CD14-positive monocyte (primary cell): ENCODE results near the gene P2RY13. TPM values are rescaled to one million over a fixed set of nuclear protein-coding genes. Genes with fewer than 3 reads are reported as not detected.

ENCODE experiments used
- DNase-seq, 3 donors: peaks; one replicate each; pipeline ENCODE4 v3.0.0-alpha.2; 2011 to 2022
- H2AFZ ChIP-seq: 2 replicates; pipeline ENCODE4 v1.6.0; 2012; ENCODE audit warnings: mild to moderate bottlenecking, low read depth, low read length, inconsistent platforms; ENCODE audit not compliant: insufficient read depth, poor library complexity, severe bottlenecking
- H3K27ac ChIP-seq, 2 donors: 1 replicate in 1 of 2; 2 replicates in 1 of 2; pipeline ENCODE4 v1.5.1; 2012 to 2013; ENCODE audit warnings: low read length in 2 of 2, control low read depth in 1 of 2, inconsistent platforms in 1 of 2, low read depth in 1 of 2, mild to moderate bottlenecking in 1 of 2
- H3K27me3 ChIP-seq, 2 donors: one replicate each; pipeline versions ENCODE4 v1.6.0 to v1.6.1; 2011 to 2013; ENCODE audit warnings: low read length in 2 of 2; ENCODE audit not compliant: control insufficient read depth in 2 of 2, insufficient read depth in 2 of 2
- H3K36me3 ChIP-seq, 2 donors: replicated peaks in 1 of 2; 1 replicate in 1 of 2; 2 replicates in 1 of 2; pipeline versions ENCODE4 v1.5.1 to v1.6.1; 2012 to 2013; ENCODE audit warnings: low read length in 2 of 2, control low read depth in 1 of 2, inconsistent platforms in 1 of 2, mild to moderate bottlenecking in 1 of 2; ENCODE audit not compliant: insufficient read depth in 2 of 2, control insufficient read depth in 1 of 2
- H3K4me1 ChIP-seq, 2 donors: 1 replicate in 1 of 2; 2 replicates in 1 of 2; pipeline versions ENCODE4 v1.5.1 to v1.6.1; 2012 to 2013; ENCODE audit warnings: low read length in 2 of 2, control low read depth in 1 of 2, inconsistent platforms in 1 of 2, mild to moderate bottlenecking in 1 of 2, moderate library complexity in 1 of 2; ENCODE audit not compliant: insufficient read depth in 2 of 2, control insufficient read depth in 1 of 2
- H3K4me2 ChIP-seq: replicated peaks from 2 replicates; pipeline ENCODE3; 2012; ENCODE audit warnings: low read length, moderate library complexity, mild to moderate bottlenecking; ENCODE audit not compliant: poor library complexity, severe bottlenecking; ENCODE audit errors: extremely low read depth
- H3K4me3 ChIP-seq, 3 experiments: fragments of 200-600 bp in 1 of 3; sonication (generic) in 1 of 3; replicated peaks in 1 of 3; 1 replicate in 2 of 3; 2 replicates in 1 of 3; pipeline ENCODE4 v1.5.1; 2011 to 2013; ENCODE audit warnings: low read length in 3 of 3, mild to moderate bottlenecking in 3 of 3, control low read depth in 2 of 3, low read depth in 2 of 3, inconsistent platforms in 1 of 3, moderate library complexity in 1 of 3
- H3K79me2 ChIP-seq: 2 replicates; pipeline ENCODE4 v1.6.0; 2012; ENCODE audit warnings: mild to moderate bottlenecking, control low read depth, inconsistent platforms, low read length, moderate library complexity; ENCODE audit not compliant: insufficient read depth
- H3K9ac ChIP-seq: 2 replicates; pipeline ENCODE4 v1.6.0; 2017; ENCODE audit warnings: low read length, mild to moderate bottlenecking; ENCODE audit not compliant: insufficient read depth, poor library complexity, severe bottlenecking
- H3K9me3 ChIP-seq, 2 donors: replicated peaks in 1 of 2; 1 replicate in 1 of 2; 2 replicates in 1 of 2; pipeline versions ENCODE4 v1.5.1 to v1.6.1; 2012 to 2013; ENCODE audit warnings: low read length in 2 of 2, control low read depth in 1 of 2; ENCODE audit not compliant: control insufficient read depth in 1 of 2, insufficient read depth in 1 of 2
- H4K20me1 ChIP-seq: 2 replicates; pipeline ENCODE4 v1.6.0; 2012; ENCODE audit warnings: mild to moderate bottlenecking, low read length, control low read depth, moderate library complexity; ENCODE audit not compliant: insufficient read depth
- H3K27ac Mint-ChIP-seq, 7 donors: one replicate each; pipeline ENCODE4 v1.8.0; 2020; ENCODE audit warnings: mild to moderate bottlenecking in 7 of 7, mixed read lengths in 7 of 7, moderate library complexity in 6 of 7, inconsistent platforms in 2 of 7
- H3K27me3 Mint-ChIP-seq, 3 donors: one replicate each; pipeline ENCODE4 v1.8.0; 2021 to 2022; ENCODE audit warnings: low read depth in 3 of 3, mild to moderate bottlenecking in 3 of 3, mixed read lengths in 3 of 3, moderate library complexity in 3 of 3, inconsistent platforms in 1 of 3
- H3K36me3 Mint-ChIP-seq, 2 donors: one replicate each; pipeline ENCODE4 v1.8.0; 2020; ENCODE audit warnings: mixed read lengths in 2 of 2, inconsistent platforms in 1 of 2, mild to moderate bottlenecking in 1 of 2
- H3K4me1 Mint-ChIP-seq: one replicate; pipeline ENCODE4 v1.8.0; 2020; ENCODE audit warnings: mild to moderate bottlenecking, mixed read lengths
- H3K4me3 Mint-ChIP-seq, 2 donors: one replicate each; pipeline ENCODE4 v1.8.0; 2020; ENCODE audit warnings: mild to moderate bottlenecking in 2 of 2, mixed read lengths in 2 of 2, moderate library complexity in 1 of 2
- H3K9me3 Mint-ChIP-seq, 7 donors: one replicate each; pipeline ENCODE4 v1.8.0; 2020 to 2022; ENCODE audit warnings: mixed read lengths in 7 of 7, mild to moderate bottlenecking in 6 of 7, moderate library complexity in 6 of 7, inconsistent platforms in 2 of 7
- WGBS: methylation state at CpG from one replicate; pipeline ENCODE4 v1.1.5; 2013; ENCODE audit warnings: missing lambda C conversion rate; ENCODE audit not compliant: insufficient coverage; 5-methylcytosine and 5-hydroxymethylcytosine counted together
- intact Hi-C, 2 donors: fragments of 100-400 bp; cut with micrococcal nuclease; formaldehyde crosslinking; loops; one replicate each; pipeline versions ENCODE4 v1.15.0 to v1.15.1; 2023
- polyA plus RNA-seq, 3 donors: library from polyadenylated mRNA; depleted of rRNA in 1 of 3; unstranded in 2 of 3; stranded (reverse) in 1 of 3; fragments of 300-500 nt in 2 of 3; fragments of >200 nt in 1 of 3; fragmentation: Illumina TruSeq in 2 of 3; gene quantifications; 1 replicate in 2 of 3; 2 replicates in 1 of 3; pipeline ENCODE4 v1.2.3, GENCODE V29; 2012 to 2021
- TF ChIP-seq, protein P1 (sequence below): fragments of 200-600 bp; IDR thresholded peaks from one replicate; pipeline ENCODE4 v1.8.0; 2022; ENCODE audit warnings: antibody characterized with exemption, mild to moderate bottlenecking

Gene P2RY13
- polyA plus RNA-seq, 3 donors = 45.6 to 144 (median 80.0) TPM

DNA sequence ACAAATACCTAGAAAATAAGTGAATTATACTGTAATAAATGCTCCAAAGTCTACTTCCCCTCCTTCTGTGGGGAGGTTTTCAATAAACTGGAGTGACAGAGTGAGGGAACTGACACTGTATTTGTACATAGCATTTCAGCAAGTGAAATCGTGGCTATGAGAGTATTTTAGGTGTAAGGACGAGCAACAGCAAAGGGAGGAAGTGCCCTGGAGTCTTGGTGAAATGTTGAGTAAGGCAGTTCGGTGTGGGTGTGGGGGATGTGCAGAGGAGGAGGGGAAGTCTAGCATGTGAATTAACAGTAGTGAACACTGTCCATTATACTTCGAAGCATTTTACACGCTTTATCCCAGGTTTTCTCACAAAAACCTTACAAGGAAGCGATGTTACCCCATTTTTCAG, 18.1 kb upstream of the P2RY13 start:
- H3K4me1 Mint-ChIP-seq = peaks cover 66% of the 10 kb centered on the region
- peak overlapping the region; percentile 90 to 97 (median 94) for H3K27ac Mint-ChIP-seq
- no peaks in the 10 kb centered on the region for H3K27me3 Mint-ChIP-seq
- intact Hi-C loops = loop anchor here in 1 of 2 donors (5.0 kb wide), 1 partner anchor 40 kb away; no protein-coding TSS in a partner anchor
- Histone ChIP-seq H3K79me2 (peaks cover 4% of the 10 kb centered on the region), H4K20me1 (no peaks in the 10 kb centered on the region), H3K36me3 (no peaks in the 10 kb centered on the region), H3K27me3 (no peaks in the 10 kb centered on the region), H2AFZ (no peak overlapping the region), H3K4me2 (peak overlapping the region; percentile 79), H3K4me1 (peaks cover 72 to 78% of the 10 kb centered on the region in 2 donors), H3K4me3 (peak overlapping the region in 2 of 3 experiments; percentile 12 to 60), H3K9me3 (no peaks in the 10 kb centered on the region), H3K27ac (peak overlapping the region; percentile 46 to 78), H3K9ac (no peak overlapping the region)
- DNase-seq = peak; percentile 82 to 88 (median 86)
- 0% methylated on average over 3 of the region's 6 CpGs for WGBS
- TF ChIP-seq, protein P1, sequence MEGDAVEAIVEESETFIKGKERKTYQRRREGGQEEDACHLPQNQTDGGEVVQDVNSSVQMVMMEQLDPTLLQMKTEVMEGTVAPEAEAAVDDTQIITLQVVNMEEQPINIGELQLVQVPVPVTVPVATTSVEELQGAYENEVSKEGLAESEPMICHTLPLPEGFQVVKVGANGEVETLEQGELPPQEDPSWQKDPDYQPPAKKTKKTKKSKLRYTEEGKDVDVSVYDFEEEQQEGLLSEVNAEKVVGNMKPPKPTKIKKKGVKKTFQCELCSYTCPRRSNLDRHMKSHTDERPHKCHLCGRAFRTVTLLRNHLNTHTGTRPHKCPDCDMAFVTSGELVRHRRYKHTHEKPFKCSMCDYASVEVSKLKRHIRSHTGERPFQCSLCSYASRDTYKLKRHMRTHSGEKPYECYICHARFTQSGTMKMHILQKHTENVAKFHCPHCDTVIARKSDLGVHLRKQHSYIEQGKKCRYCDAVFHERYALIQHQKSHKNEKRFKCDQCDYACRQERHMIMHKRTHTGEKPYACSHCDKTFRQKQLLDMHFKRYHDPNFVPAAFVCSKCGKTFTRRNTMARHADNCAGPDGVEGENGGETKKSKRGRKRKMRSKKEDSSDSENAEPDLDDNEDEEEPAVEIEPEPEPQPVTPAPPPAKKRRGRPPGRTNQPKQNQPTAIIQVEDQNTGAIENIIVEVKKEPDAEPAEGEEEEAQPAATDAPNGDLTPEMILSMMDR = no peak
- no peaks in the 10 kb centered on the region for H3K9me3 Mint-ChIP-seq
- H3K36me3 Mint-ChIP-seq = no peaks in the 10 kb centered on the region
- H3K4me3 Mint-ChIP-seq = peak overlapping the region; percentile 8 to 79

DNA sequence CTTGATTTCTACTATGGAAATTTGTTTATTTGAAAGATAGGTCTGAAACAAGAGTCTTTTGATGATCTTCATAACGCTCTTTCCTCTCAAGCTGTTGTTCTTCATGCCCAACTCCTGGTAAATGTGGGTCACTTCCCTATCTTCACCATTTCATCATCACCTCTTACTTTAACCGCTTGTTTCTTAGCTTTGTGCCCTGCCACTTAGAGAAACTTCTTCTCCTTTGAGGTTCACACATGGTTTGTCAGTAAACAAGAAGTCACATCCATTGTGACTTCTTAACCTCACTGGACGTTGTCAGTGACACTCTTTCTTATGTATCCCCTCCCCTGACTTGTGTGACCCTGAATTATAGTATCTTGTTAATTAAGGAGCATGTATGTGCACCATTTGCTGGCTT, 16.9 kb upstream of the P2RY13 start:
- Histone ChIP-seq H3K4me1 (peaks cover 61 to 67% of the 10 kb centered on the region in 2 donors), H3K79me2 (peaks cover 4% of the 10 kb centered on the region), H3K27ac (peak overlapping the region; percentile 68 to 82), H4K20me1 (no peaks in the 10 kb centered on the region), H3K4me2 (peak overlapping the region; percentile 79), H3K4me3 (peak overlapping the region; percentile 40 to 71 (median 65)), H3K36me3 (no peaks in the 10 kb centered on the region), H2AFZ (peak overlapping the region; percentile 4), H3K9ac (peak overlapping the region; percentile 39), H3K27me3 (no peaks in the 10 kb centered on the region), H3K9me3 (no peaks in the 10 kb centered on the region)
- H3K9me3 Mint-ChIP-seq = no peaks in the 10 kb centered on the region
- H3K4me1 Mint-ChIP-seq = peaks cover 54% of the 10 kb centered on the region
- no peaks in the 10 kb centered on the region for H3K36me3 Mint-ChIP-seq
- intact Hi-C loops = loop anchor here in 1 of 2 donors (5.0 kb wide), 1 partner anchor 41 kb away; no protein-coding TSS in a partner anchor
- WGBS = 0% methylated on average over 2 of the region's 3 CpGs
- H3K27ac Mint-ChIP-seq = peak overlapping the region; percentile 93 to 98 (median 96)
- no peaks in the 10 kb centered on the region for H3K27me3 Mint-ChIP-seq
- H3K4me3 Mint-ChIP-seq = peak overlapping the region; percentile 64 to 89
- TF ChIP-seq, protein P1 = no peak
- DNase-seq = peak; percentile 79 to 85 (median 84)
